WTC11 (cell line): ENCODE measurements around the gene PCDH10. TPM values are rescaled to one million over a fixed set of nuclear protein-coding genes. Genes with fewer than 3 reads are reported as not detected.

Source experiments
- ATAC-seq: fragments of 200-7000 bp; cut with Tn5 transposase; 2 replicates; pipeline ENCODE4 v1.10.0; 2021; ENCODE audit warnings: mild to moderate bottlenecking, moderate library complexity
- CTCF ChIA-PET: fragments of 300-600 bp; sonication (Branson Sonifier 250); formaldehyde crosslinking; loops from one replicate; lab custom pipeline; 2021; ENCODE audit warnings: antibody characterized with exemption; lab: Charles Lee
- POLR2A ChIA-PET: fragments of 350-600 bp; sonication (Branson Sonifier 250); formaldehyde crosslinking; loops from one replicate; lab custom pipeline; 2021; ENCODE audit warnings: antibody characterized with exemption; lab: Charles Lee
- DNase-seq: peaks from one replicate; pipeline ENCODE4 v3.0.0; 2021; ENCODE audit warnings: low spot score
- H3K27ac Mint-ChIP-seq: 2 replicates; pipeline ENCODE4 v1.8.0; 2021; ENCODE audit warnings: mixed read lengths
- H3K27me3 Mint-ChIP-seq: 2 replicates; pipeline ENCODE4 v1.8.0; 2021; ENCODE audit warnings: low read depth, mild to moderate bottlenecking, moderate library complexity, mixed read lengths
- H3K36me3 Mint-ChIP-seq: 2 replicates; pipeline ENCODE4 v1.8.0; 2021; ENCODE audit warnings: mixed read lengths
- H3K4me1 Mint-ChIP-seq: 2 replicates; pipeline ENCODE4 v1.8.0; 2022; ENCODE audit warnings: mixed read lengths
- H3K4me3 Mint-ChIP-seq: 2 replicates; pipeline ENCODE4 v1.8.0; 2021; ENCODE audit warnings: mild to moderate bottlenecking, moderate library complexity, mixed read lengths
- H3K9me3 Mint-ChIP-seq: 2 replicates; pipeline ENCODE4 v1.8.0; 2021; ENCODE audit warnings: mixed read lengths
- ATF1 ChIP-seq: sonication (generic); formaldehyde crosslinking; IDR thresholded peaks from 2 replicates; pipeline ENCODE4 v1.8.1; 2023; ENCODE audit warnings: mild to moderate bottlenecking, moderate library complexity, missing genetic modification reagents
- CBFB ChIP-seq: sonication (generic); formaldehyde crosslinking; IDR thresholded peaks from 2 replicates; pipeline ENCODE4 v1.8.1; 2022; ENCODE audit warnings: mild to moderate bottlenecking, low read depth, missing genetic modification reagents
- ELF4 ChIP-seq: sonication (generic); formaldehyde crosslinking; IDR thresholded peaks from 2 replicates; pipeline ENCODE4 v1.8.1; 2022; ENCODE audit warnings: low read depth, mild to moderate bottlenecking, moderate library complexity, missing genetic modification reagents
- FOXK1 ChIP-seq: sonication (generic); formaldehyde crosslinking; IDR thresholded peaks from 2 replicates; pipeline ENCODE4 v1.8.0; 2022; ENCODE audit warnings: mild to moderate bottlenecking, moderate library complexity, missing genetic modification reagents
- FOXP4 ChIP-seq: sonication (generic); formaldehyde crosslinking; IDR thresholded peaks from 2 replicates; pipeline ENCODE4 v1.8.0; 2022; ENCODE audit warnings: mild to moderate bottlenecking, missing genetic modification reagents
- GABPB1 ChIP-seq: sonication (generic); formaldehyde crosslinking; IDR thresholded peaks from 2 replicates; pipeline ENCODE4 v1.8.1; 2023; ENCODE audit warnings: mild to moderate bottlenecking, missing genetic modification reagents
- HMGA2 ChIP-seq: fragments of 250-450 bp; sonication (Bioruptor Pico); IDR thresholded peaks from 2 replicates; pipeline ENCODE4 v1.4.0; 2021; ENCODE audit warnings: mild to moderate bottlenecking, moderate library complexity
- IRF2 ChIP-seq: sonication (generic); formaldehyde crosslinking; IDR thresholded peaks from 2 replicates; pipeline ENCODE4 v1.8.0; 2022; ENCODE audit warnings: low read depth, missing genetic modification reagents, borderline replicate concordance
- NFE2L1 ChIP-seq: sonication (generic); formaldehyde crosslinking; IDR thresholded peaks from 2 replicates; pipeline ENCODE4 v1.8.1; 2023; ENCODE audit warnings: missing genetic modification reagents
- NFYB ChIP-seq: sonication (generic); formaldehyde crosslinking; conservative IDR thresholded peaks from 2 replicates; pipeline ENCODE4 v1.8.0; 2022; ENCODE audit warnings: low read depth, missing genetic modification reagents
- SMAD4 ChIP-seq: sonication (generic); formaldehyde crosslinking; IDR thresholded peaks from 2 replicates; pipeline ENCODE4 v1.8.0; 2022; ENCODE audit warnings: mild to moderate bottlenecking, missing genetic modification reagents
- SP1 ChIP-seq: sonication (generic); formaldehyde crosslinking; conservative IDR thresholded peaks from 2 replicates; pipeline ENCODE4 v1.8.1; 2022; ENCODE audit warnings: missing genetic modification reagents
- TCF7 ChIP-seq: sonication (generic); formaldehyde crosslinking; IDR thresholded peaks from 2 replicates; pipeline ENCODE4 v1.8.0; 2022; ENCODE audit warnings: mild to moderate bottlenecking, low read depth, missing genetic modification reagents, moderate library complexity
- TP53 ChIP-seq: sonication (generic); formaldehyde crosslinking; IDR thresholded peaks from 2 replicates; pipeline ENCODE4 v1.8.1; 2023; ENCODE audit warnings: mild to moderate bottlenecking, missing genetic modification reagents
- USF2 ChIP-seq: sonication (generic); formaldehyde crosslinking; IDR thresholded peaks from 2 replicates; pipeline ENCODE4 v1.8.1; 2023; ENCODE audit warnings: mild to moderate bottlenecking, missing genetic modification reagents, moderate library complexity
- ZNF121 ChIP-seq: sonication (generic); formaldehyde crosslinking; IDR thresholded peaks from 2 replicates; pipeline ENCODE4 v1.8.0; 2023; ENCODE audit warnings: missing genetic modification reagents
- ZNF263 ChIP-seq: sonication (generic); formaldehyde crosslinking; IDR thresholded peaks from 2 replicates; pipeline ENCODE4 v1.8.1; 2022; ENCODE audit warnings: low read depth, mild to moderate bottlenecking, moderate library complexity, missing genetic modification reagents
- ZNF317 ChIP-seq: sonication (generic); formaldehyde crosslinking; IDR thresholded peaks from 2 replicates; pipeline ENCODE4 v1.8.1; 2023; ENCODE audit warnings: low read depth, mild to moderate bottlenecking, moderate library complexity, missing genetic modification reagents, borderline replicate concordance
- ZNF416 ChIP-seq: fragments of 250-450 bp; sonication (Bioruptor Pico); IDR thresholded peaks from 2 replicates; pipeline ENCODE4 v1.9.0; 2021; ENCODE audit warnings: mild to moderate bottlenecking, inconsistent platforms
- ZSCAN18 ChIP-seq: fragments of 250-450 bp; sonication (Bioruptor Pico); IDR thresholded peaks from 2 replicates; pipeline ENCODE4 v2.1.2; 2022; ENCODE audit warnings: mild to moderate bottlenecking, moderate library complexity
- total RNA-seq: library from RNA; stranded (reverse); gene quantifications from 3 replicates; pipeline ENCODE4 v1.2.3, GENCODE V29; 2021
- TF ChIP-seq, protein P1 (sequence below): sonication (generic); formaldehyde crosslinking; IDR thresholded peaks from 2 replicates; pipeline ENCODE4 v1.8.1; 2023; ENCODE audit warnings: mild to moderate bottlenecking, missing genetic modification reagents
- TF ChIP-seq, protein P2 (sequence below): sonication (generic); formaldehyde crosslinking; conservative IDR thresholded peaks from 2 replicates; pipeline ENCODE4 v1.8.1; 2023; ENCODE audit warnings: mild to moderate bottlenecking, low read depth, missing genetic modification reagents, moderate library complexity
- TF ChIP-seq, protein P3 (sequence below): sonication (generic); formaldehyde crosslinking; IDR thresholded peaks from 2 replicates; pipeline ENCODE4 v1.8.1; 2023; ENCODE audit warnings: mild to moderate bottlenecking, missing genetic modification reagents

Gene PCDH10
- total RNA-seq, 1 experiment from 2014 or later: 7.8 TPM

DNA sequence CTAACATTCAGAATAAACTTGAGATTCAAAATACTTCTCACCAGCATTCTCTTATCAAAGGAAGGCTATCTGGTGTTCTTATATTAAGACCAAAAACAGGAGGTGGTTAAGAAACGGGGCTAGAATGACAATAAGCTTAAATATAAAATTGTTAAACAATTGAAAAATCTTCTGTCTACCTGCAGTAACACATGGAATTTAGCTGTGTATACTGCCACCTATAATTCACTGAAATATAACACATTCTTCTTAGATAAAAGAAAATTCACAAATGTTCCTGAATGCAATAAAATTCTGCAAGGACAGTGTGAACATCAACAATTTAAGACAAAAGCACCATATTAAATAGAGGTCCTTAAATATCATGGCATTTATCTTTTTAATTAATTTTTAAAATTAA lies 11.5 kb upstream of the PCDH10 start:
- no peak overlapping the region for H3K27ac Mint-ChIP-seq
- TF ChIP-seq IRF2 (CRISPR knock-in tag) (no peak), GABPB1 (no peak), ZNF317 (CRISPR knock-in tag) (no peak), ZSCAN18 (CRISPR knock-in tag) (no peak), ATF1 (CRISPR knock-in tag) (no peak), NFYB (CRISPR knock-in tag) (no peak), TCF7 (CRISPR knock-in tag) (no peak), SP1 (no peak), SMAD4 (no peak), FOXP4 (CRISPR knock-in tag) (no peak), ZNF121 (no peak), ZNF416 (CRISPR knock-in tag) (no peak), ZNF263 (CRISPR knock-in tag) (no peak), CBFB (CRISPR knock-in tag) (no peak)
- TF ChIP-seq, protein P1, sequence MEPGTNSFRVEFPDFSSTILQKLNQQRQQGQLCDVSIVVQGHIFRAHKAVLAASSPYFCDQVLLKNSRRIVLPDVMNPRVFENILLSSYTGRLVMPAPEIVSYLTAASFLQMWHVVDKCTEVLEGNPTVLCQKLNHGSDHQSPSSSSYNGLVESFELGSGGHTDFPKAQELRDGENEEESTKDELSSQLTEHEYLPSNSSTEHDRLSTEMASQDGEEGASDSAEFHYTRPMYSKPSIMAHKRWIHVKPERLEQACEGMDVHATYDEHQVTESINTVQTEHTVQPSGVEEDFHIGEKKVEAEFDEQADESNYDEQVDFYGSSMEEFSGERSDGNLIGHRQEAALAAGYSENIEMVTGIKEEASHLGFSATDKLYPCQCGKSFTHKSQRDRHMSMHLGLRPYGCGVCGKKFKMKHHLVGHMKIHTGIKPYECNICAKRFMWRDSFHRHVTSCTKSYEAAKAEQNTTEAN: no peak
- TF ChIP-seq, protein P2, sequence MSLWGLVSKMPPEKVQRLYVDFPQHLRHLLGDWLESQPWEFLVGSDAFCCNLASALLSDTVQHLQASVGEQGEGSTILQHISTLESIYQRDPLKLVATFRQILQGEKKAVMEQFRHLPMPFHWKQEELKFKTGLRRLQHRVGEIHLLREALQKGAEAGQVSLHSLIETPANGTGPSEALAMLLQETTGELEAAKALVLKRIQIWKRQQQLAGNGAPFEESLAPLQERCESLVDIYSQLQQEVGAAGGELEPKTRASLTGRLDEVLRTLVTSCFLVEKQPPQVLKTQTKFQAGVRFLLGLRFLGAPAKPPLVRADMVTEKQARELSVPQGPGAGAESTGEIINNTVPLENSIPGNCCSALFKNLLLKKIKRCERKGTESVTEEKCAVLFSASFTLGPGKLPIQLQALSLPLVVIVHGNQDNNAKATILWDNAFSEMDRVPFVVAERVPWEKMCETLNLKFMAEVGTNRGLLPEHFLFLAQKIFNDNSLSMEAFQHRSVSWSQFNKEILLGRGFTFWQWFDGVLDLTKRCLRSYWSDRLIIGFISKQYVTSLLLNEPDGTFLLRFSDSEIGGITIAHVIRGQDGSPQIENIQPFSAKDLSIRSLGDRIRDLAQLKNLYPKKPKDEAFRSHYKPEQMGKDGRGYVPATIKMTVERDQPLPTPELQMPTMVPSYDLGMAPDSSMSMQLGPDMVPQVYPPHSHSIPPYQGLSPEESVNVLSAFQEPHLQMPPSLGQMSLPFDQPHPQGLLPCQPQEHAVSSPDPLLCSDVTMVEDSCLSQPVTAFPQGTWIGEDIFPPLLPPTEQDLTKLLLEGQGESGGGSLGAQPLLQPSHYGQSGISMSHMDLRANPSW (CRISPR knock-in tag): no peak
- TF ChIP-seq, all 79 proteins: peak for 0
- no peak for ATAC-seq
- ChIA-PET POLR2A (no interaction called here), CTCF (interaction anchor here (1.3 kb wide), 1 partner anchor 9 kb away, joined by 7 read pairs; no protein-coding TSS in a partner anchor)
- Mint-ChIP-seq H3K4me1 (peaks cover 13% of the 10 kb centered on the region), H3K27me3 (no peaks in the 10 kb centered on the region), H3K9me3 (no peaks in the 10 kb centered on the region), H3K4me3 (no peak overlapping the region), H3K36me3 (no peaks in the 10 kb centered on the region)
- no peak for DNase-seq

- Mint-ChIP-seq H3K27ac (no peak overlapping the region), H3K9me3 (no peaks in the 10 kb centered on the region), H3K4me1 (peaks cover 25% of the 10 kb centered on the region), H3K4me3 (no peak overlapping the region), H3K27me3 (peaks cover 28% of the 10 kb centered on the region), H3K36me3 (no peaks in the 10 kb centered on the region)
- ChIA-PET CTCF (no interaction called here), POLR2A (no interaction called here)
- DNase-seq (no peak), ATAC-seq (no peak)
- no peak for TF ChIP-seq FOXK1 (CRISPR knock-in tag)
- no peak for TF ChIP-seq USF2 (CRISPR knock-in tag)
- no peak for TF ChIP-seq TP53 (CRISPR knock-in tag)
- TF ChIP-seq HMGA2: no peak
- no peak for TF ChIP-seq NFE2L1 (CRISPR knock-in tag)
- no peak for TF ChIP-seq ELF4 (CRISPR knock-in tag)
- TF ChIP-seq, protein P3, sequence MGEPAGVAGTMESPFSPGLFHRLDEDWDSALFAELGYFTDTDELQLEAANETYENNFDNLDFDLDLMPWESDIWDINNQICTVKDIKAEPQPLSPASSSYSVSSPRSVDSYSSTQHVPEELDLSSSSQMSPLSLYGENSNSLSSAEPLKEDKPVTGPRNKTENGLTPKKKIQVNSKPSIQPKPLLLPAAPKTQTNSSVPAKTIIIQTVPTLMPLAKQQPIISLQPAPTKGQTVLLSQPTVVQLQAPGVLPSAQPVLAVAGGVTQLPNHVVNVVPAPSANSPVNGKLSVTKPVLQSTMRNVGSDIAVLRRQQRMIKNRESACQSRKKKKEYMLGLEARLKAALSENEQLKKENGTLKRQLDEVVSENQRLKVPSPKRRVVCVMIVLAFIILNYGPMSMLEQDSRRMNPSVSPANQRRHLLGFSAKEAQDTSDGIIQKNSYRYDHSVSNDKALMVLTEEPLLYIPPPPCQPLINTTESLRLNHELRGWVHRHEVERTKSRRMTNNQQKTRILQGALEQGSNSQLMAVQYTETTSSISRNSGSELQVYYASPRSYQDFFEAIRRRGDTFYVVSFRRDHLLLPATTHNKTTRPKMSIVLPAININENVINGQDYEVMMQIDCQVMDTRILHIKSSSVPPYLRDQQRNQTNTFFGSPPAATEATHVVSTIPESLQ (CRISPR knock-in tag): no peak
- TF ChIP-seq ZSCAN18 (CRISPR knock-in tag): no peak
- TF ChIP-seq GABPB1: no peak
Measured at GRCh38 chr4:133143775-133144430, 5.2 kb upstream of the PCDH10 start.
